Stimulated activated CD4-positive, alpha-beta T cell treated with anti-CD3 and anti-CD28 coated beads, Interleukin-1b, Interleukin-23, amount 100 ng/mL, for 24 hours (primary cell): ENCODE results near the gene ACAD8.
"Not testable (repeated sequence)": the region's sequence is repeated elsewhere in the genome, so short reads cannot be mapped to it uniquely, and the experiment has no call there.

Source experiments
- DNase-seq, 4 experiments: peaks; one replicate each; pipeline ENCODE4 v3.0.0-alpha.2; 2020; ENCODE audit warnings: low read depth in 4 of 4, low spot score in 1 of 4

Gene ACAD8

DNA sequence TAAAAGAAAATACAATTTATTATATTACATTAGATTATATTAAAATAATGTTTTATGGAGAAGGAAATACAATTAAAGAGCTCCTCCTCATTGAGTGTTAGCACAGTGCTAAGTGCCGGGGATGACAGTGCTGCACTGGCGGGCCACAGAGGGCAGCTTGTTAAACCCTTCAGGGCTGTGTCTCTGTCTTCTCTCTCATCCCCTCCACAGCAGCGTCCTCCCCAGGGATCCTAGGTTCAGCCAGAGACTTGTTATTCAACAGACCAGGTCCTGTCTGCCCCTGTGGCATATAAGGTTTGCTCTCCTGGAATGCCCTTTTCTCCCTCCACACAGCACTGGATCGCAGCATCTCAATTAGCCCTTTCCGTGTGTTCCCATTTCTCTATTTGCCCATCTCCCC, 14.4 kb upstream of the ACAD8 start:
- DNase-seq: no peak

DNA sequence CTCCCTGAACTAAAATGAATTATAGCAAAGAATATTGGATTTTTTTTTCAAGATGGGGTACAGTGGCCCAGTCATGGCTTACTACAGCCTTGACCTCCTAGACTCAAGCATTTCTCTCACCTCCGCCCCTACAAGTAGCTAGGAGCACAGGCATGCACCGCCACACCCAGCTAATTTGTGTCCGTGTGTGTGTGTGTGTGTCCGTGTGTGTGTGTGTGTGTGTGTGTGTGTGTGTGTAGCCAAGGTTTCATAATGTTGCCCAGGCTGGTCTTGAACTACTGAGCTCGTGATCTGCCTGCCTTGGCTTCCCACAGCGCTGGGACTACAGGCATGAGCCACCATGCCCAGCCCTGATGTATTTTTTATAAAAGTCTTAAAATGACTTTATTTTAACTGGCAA, 12.8 kb upstream of the ACAD8 start:
- DNase-seq: no peak

DNA sequence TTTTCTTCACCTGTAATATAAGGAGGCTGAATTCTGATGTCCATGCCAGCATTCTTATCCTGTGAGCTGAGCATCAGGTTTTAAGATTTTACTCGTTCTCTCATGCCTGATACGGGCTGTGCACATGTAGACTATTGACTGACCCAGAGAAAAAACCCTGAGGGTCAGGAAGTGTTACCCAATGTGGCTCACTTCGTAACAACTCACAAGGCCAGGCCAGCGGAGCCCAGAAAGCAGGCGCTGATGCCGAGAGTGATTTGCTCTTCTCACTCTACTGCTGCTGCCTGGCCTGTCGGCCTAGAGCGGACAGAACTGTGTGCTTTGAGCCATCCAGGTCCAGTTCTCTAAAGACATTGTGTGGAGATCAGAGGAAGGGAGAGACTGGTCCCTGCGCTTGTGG, 11.0 kb upstream of the ACAD8 start:
- no peak for DNase-seq

GRCh38 chr11:134243913-134244312, 9.5 kb upstream of the ACAD8 start:
- DNase-seq: no peak

- DNase-seq: no peak
These were observed 8.8 kb upstream of the ACAD8 start for GRCh38 chr11:134244593-134244992.

GRCh38 chr11:134245434-134245833, 7.9 kb upstream of the ACAD8 start:
- DNase-seq: no peak

GRCh38 chr11:134246100-134246499, 7.3 kb upstream of the ACAD8 start:
- no peak for DNase-seq

DNA sequence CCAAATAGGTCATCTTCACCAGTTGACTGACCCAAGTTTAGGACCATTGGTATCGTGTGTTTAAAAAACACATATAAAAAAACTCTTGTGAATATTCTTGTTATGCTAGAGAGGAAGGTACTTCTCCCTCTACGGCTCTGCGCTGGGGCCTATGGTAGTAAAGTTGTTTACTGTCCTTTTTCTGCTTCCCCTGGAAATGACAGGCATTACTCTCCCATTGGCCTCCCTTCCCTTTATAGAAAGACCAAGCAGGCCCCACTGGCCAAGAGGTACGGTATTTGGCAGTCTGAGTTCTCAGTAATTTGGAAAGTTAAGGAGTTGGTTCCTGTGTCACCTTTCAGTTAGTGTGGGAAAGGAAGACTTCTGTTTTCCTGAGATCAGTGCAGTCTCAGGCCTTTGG, 6.7 kb upstream of the ACAD8 start:
- DNase-seq: no peak

DNA sequence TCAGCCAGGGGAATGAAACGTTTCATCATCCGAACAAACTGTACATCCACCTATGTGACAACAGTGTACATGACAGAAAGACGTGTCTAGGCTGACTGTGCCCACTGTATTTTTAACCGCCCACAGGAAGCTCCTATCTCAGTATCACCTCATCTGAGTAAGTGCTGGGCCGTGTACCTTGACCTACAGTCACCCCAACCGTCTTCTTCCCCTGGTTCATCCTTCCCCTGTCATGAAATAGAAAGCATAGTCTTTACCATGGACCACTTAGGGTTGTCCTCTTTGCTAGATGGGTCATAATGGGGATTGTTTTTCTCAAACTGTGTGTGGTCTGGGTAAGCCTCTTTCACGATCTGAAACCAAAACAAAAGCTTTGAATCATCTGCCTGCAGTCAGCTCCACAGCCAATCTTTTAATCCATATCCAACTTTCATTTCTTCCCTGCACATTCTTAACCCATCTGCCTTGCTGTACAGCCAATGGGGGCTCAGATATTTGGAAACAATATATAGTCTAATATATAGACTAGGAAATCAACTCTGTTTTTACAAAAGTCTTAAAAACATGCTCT, 4.4 kb upstream of the ACAD8 start:
- no peak for DNase-seq

- DNase-seq: no peak
These were observed 3.1 kb upstream of the ACAD8 start for GRCh38 chr11:134250246-134250645.

- DNase-seq: no peak
These were observed 2.7 kb upstream of the ACAD8 start for GRCh38 chr11:134250675-134251074.

- peak in 1 of 4 experiments; percentile 8 for DNase-seq
These were observed 801 bp upstream of the ACAD8 start for GRCh38 chr11:134252346-134253187.

DNA sequence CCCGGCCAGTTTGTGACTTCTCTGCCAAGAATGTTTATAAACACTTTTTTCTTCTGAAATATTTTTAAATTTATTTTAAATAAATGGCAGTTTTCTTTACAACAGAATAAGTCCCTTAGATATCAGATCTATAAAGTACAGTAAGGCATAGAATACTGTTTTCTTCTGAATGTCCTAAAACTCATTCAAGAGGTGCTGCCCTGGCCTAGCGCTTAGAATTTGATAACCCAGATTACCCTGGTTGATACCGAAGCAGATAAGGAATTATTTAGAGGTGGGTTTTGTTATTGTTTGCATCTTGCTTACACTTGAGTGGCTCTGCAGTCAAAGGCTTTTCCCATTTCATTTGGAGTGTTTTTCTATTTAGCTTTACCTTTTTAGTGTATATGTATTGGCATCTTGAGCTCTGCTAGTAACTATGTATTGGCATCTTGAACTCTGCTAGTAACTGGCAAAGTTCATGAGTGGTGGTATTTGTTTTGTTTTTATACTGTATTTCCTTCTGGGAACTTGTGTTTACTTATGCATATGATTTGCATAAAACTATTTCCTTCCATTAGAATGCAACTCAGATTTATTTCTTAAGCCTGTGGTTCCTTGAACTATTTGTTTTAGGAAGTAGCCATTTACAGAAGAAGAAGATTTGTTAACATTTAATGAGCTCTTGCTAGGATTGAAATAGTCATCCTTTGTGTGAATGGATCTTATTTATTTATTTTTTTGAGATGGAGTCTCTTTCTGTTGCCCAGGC, 1.2 kb downstream of the ACAD8 start:
- no peak for DNase-seq

DNA sequence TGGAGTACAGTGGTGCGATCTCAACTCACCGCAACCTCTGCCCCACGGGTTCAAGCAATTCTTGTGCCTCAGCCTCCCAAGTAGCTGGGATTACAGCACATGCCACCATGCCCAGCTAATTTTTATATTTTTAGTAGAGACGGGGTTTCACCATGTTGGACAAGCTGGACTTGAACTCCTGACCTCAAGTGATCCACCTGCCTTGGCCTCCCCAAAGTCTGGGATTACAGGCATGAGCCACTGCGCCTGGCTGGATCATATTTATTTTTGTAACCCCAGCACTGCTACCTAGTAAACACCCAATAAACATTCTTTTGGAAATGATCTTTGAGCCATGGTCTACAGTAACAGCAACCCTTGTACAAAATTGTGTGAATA, 1.8 kb downstream of the ACAD8 start:
- DNase-seq: not testable (repeated sequence)

- DNase-seq: no peak
These were observed 3.7 kb downstream of the ACAD8 start for GRCh38 chr11:134257101-134257500.

DNA sequence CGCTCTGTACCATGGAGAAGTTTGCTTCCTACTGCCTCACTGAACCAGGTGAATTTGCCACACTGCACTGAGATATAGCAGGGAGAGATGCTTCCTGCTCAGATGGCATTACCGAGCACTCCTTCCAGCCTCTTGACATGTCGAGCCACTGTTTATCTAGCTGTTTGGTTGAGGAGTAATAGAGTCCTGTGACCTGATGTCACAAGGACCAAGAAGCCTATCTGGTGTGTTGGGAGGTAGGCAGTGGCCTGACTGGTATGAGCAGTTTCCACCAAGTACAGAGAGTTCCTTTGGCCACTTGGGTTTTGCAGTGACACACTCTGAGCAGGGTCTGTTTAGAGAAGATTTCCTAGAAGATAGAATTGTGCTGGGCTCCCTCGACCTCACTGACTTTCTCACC, 5.2 kb downstream of the ACAD8 start:
- no peak for DNase-seq

GRCh38 chr11:134260503-134260902, 7.1 kb downstream of the ACAD8 start:
- no peak for DNase-seq

GRCh38 chr11:134260983-134261382, 7.6 kb downstream of the ACAD8 start:
- no peak for DNase-seq

GRCh38 chr11:134261626-134262488, 8.5 kb downstream of the ACAD8 start:
- DNase-seq: no peak

GRCh38 chr11:134264966-134265764, 11.8 kb downstream of the ACAD8 start:
- DNase-seq: no peak
